Stimulated activated CD8-positive, alpha-beta memory T cell treated with anti-CD3 and anti-CD28 coated beads, Interleukin-12 subunit alpha, Interleukin-12 subunit beta, amount 100 ng/mL, for 1 hour (primary cell): ENCODE data around the gene MAN1C1.

ENCODE experiments used
- DNase-seq: peaks from one replicate; pipeline ENCODE4 v3.0.0-alpha.2; 2020; ENCODE audit warnings: low read depth

The MAN1C1 gene

GRCh38 chr1:25614501-25615171 is 2.0 kb upstream of the MAN1C1 start:
- DNase-seq = no peak

- no peak for DNase-seq
These were observed 1.4 kb upstream of the MAN1C1 start for GRCh38 chr1:25615172-25615541.

GRCh38 chr1:25615563-25616094 is 962 bp upstream of the MAN1C1 start:
- no peak for DNase-seq

- no peak for DNase-seq
These were observed 515 bp downstream of the MAN1C1 start for GRCh38 chr1:25616987-25617624.

DNA sequence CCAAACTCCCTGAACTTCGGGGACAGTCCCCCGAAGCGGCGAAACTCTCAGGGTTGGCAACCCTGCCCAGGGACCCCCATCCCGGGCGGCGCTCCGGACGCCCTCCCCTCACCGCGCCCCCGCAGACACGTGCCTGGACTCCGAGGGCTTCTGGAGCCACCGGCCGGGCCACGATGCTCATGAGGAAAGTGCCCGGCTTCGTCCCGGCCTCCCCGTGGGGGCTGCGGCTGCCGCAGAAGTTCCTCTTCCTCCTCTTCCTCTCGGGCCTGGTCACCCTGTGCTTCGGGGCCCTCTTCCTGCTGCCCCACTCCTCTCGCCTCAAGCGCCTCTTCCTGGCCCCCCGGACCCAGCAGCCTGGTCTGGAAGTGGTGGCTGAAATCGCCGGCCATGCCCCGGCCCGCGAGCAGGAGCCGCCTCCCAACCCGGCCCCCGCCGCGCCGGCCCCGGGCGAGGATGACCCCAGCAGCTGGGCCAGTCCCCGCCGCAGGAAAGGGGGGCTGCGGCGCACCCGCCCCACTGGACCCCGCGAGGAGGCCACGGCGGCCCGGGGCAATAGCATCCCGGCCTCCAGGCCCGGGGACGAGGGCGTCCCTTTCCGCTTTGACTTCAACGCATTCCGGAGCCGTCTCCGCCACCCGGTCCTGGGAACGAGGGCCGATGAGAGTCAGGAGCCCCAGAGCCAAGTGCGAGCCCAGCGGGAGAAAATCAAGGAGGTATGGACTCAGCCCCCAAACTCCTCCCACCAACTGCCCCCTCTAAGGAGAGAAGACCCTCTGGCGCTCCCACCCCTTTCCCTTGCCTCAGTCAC is 1.2 kb downstream of the MAN1C1 start:
- DNase-seq = no peak

GRCh38 chr1:25618433-25618808 is 1.8 kb downstream of the MAN1C1 start:
- no peak for DNase-seq

DNA sequence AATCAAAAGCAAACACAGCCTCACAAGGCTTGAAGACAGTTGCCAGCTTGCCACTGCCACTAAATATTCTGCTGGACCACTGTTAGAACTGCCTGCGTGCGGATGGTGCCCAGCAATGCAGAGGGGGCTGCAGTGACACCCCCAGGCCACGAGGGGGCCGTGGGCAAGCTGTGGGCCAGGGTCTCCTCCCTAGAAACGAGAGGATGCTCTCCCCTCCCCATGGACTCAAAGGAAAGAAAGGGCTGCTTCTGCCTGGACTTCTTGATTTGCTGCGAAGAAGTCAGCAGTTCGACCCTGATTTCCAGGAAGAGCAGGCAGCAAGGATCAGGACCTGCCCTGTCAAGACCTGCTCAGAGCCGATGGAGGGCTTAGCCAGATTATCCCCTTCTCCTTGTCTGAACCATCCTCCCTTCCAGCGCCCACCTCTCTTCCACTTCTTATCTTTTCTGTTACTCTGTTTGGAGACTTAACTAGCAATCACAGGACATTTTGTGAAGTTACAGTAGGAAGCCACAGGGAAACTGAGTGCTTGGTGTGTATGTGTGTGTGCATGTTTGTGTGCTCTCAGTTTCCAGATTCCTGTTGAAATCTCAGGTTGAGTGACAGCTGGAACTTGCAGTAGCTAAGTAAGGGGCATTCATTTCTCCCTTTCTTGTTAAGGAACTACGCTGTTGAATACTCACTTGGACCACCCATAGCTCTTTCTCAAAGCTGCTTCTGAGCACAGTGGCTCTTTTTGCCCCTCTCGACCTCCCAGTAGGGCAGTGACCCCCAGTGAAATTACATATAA is 2.7 kb downstream of the MAN1C1 start:
- DNase-seq = no peak

DNA sequence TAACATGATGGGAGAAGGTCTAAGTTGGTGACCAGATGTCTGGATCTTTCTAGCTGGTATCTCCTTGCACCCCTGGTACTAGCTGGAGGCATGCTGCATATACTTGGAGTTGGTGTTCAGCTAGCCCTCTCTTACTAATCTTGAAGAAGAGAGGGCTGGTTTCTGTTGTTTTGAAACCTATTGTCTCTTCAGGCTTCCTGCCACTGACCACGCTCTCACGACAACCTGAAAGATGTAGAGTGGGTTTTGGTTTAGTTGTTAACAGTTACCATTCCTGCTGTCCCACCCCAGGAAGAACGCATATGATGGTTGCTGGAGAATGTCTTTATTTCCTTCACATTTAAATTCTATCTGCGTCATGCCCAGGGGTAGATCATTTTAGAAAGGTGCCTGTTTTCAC is 3.6 kb downstream of the MAN1C1 start:
- no peak for DNase-seq

DNA sequence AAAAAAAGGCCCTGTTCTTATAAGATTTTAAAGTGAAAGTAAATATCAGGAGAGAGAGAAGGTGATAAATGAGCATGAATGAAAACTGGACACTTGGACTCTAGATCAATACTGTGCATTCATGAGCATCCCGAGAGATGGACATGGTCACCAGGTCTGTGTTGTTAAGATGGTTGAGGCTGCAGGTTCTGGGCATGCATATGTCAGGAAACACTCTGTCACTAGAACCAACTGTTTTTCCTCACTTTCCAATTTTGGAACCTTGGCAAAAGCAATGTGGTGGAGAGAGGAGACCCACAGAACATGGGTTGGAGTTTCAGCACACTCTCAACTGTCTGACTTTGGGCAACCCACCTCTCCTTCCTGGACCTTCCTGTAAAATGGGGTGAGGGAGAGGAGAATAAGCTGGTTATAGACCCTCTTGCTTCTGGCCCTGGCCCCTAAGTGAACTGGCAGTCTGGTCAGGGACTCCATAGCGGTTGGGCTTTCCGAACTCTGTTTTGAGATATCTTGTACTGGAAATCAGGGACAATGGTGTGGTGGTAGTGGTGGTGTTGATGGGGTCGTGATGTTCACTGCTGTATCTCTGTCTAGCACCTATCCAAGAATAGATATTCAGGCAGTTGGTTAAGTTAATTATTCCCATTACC is 4.2 kb downstream of the MAN1C1 start:
- no peak for DNase-seq

- DNase-seq = no peak
These were observed 5.3 kb downstream of the MAN1C1 start for GRCh38 chr1:25621876-25622275.

GRCh38 chr1:25622531-25622930 is 5.9 kb downstream of the MAN1C1 start:
- DNase-seq = no peak

DNA sequence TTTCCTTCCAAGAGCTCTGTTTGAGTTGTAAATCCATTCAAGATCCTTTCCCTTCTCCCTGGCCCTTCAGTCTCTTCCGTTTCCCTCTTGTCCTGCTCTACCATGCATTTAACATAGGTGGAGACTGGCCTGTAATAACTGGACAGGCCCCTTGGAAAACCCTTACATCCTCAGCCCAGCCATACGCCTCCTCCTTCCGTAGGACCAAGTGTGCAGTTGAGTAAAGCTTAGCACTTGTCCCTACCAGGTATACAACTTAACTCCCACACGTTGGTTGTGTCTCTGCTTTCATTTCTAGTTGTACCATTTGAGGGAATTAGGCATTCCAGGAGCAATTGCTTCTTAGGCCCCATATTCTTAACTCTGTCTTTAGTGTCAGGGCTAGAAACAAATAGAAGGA is 6.4 kb downstream of the MAN1C1 start:
- no peak for DNase-seq

DNA sequence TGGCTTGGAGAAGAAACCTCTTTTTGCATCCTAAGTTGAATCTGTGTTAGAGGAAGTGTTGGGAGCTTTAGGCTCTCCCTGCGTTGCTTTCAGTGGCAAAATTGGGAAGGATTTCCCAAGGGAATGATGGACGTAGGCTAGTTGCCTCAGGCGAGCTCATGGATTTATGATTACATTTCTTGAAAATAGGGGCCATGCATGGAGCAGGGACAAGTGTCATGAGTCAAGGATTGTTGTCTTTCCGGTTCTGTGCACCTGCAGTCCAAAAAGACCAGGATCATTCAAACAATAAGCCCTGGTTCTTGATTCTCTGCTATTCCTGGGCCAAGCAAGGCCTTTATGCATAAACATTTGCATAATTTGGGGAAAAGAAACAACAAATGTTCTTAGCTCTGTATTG is 7.1 kb downstream of the MAN1C1 start:
- no peak for DNase-seq

- no peak for DNase-seq
These were observed 7.6 kb downstream of the MAN1C1 start for GRCh38 chr1:25624156-25624555.

DNA sequence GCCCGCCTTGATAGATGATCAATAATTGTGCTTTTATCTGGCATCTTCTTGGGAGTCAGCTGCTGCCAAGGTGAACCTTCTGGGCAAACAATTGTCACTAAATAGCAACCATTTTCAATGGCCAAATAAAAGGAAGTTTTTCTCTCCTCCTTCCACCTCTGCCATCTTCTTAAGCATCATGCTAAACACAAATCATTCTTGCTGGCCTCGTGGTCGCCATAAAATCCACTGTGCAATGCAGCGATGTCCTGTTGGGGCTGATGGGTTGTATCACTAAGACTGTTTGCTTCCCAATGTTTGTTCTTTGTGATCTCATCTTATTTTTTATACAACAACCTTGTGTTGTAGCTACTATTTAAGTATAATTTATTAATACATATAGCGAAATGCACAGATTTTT is 8.0 kb downstream of the MAN1C1 start:
- no peak for DNase-seq

- no peak for DNase-seq
These were observed 9.4 kb downstream of the MAN1C1 start for GRCh38 chr1:25626018-25626417.

DNA sequence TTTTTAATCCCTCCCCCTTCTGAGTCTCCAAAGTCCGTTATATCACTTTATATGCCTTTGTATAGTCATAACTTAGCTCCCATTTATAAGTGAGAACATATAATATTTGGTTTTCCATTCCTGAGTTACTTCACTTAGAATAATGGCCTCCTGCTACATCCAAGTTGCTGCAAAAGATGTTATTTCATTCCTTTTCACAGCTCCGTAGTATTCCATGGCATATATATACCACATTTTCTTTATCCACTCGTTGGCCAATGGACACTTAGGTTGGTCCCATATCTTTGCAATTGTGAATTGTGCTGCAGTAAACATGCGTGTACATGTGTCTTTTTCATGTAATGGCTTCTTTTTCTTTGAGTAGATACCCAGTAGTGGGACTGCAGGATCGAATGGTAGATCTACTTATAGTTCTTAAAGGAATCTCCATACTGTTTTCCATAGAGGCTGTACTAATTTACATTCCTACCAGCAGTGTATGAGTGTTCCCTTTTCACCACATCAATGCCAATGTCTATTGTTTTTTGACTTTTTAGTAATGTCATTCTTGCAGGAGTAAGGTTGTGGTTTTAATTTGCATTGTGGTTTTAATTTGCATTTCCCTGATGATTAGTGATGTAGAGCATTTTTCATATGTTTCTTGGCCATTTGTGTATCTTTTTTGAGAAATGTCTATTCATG is 12.3 kb downstream of the MAN1C1 start:
- no peak for DNase-seq

DNA sequence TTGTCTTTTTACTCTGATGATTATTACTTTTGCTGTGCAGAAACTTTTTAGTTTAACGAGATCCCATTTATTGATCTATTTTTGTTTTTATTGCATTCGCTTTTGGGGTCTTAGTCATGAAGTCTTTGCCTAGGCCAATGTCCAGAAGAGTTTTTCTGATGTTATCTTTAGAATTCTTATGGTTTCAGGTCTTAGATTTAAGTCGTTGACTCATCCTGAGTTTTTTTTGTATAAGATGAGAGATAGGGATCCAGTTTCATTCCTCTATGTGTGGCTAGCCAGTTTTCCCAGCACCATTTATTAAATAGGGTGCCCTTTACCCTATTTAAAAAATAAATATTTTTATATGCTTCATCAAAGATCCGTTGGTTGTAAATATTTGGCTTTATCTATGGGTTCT is 13.2 kb downstream of the MAN1C1 start:
- DNase-seq = no peak

GRCh38 chr1:25631750-25632485 is 15.3 kb downstream of the MAN1C1 start:
- DNase-seq = no peak

DNA sequence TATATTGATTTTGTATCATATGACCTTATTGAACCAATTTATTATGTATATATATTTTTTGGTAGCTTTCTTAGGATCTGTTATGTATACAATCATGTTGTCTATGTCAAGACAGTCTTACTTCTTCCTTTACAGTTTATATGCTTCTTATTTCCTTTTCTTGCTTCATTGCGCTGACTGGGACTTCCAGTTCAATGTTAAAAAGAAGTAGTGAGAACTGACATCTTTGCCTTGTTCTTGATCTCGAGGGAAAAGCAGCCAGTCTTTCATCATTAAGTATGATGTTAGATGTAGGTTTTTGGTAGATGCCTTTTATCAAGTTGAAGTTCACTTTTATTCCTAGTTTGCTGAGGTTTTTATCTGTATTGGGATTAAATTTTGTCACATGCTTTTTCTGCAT is 17.5 kb downstream of the MAN1C1 start:
- DNase-seq = no peak

GRCh38 chr1:25634896-25635295 is 18.3 kb downstream of the MAN1C1 start:
- DNase-seq = no peak
